ENCODE results near the gene TNFRSF13B.
"Not testable (repeated sequence)": the region's sequence is repeated elsewhere in the genome, so short reads cannot be mapped to it uniquely, and the experiment has no call there.

Gene TNFRSF13B

DNA sequence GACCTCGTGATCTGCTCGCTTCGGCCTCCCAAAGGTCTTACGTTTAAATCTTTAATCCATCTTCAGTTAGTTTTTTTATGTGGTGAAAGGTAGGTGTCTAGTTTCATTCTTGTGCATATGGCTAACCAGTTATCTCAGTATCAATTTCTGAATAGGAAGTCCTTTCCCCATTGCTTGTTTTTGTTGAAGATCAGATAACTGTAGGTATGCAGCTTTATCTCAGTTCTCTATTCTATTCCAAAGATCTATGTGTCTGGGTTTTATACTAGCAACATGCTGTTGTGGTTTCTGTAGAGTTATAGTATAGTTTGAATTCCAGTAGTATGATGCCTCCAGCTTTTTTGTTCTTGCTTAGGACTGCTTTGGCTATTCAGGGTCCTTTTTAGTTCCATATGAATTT, 65.2 kb downstream of the TNFRSF13B start:
- no peak for DNase-seq

DNA sequence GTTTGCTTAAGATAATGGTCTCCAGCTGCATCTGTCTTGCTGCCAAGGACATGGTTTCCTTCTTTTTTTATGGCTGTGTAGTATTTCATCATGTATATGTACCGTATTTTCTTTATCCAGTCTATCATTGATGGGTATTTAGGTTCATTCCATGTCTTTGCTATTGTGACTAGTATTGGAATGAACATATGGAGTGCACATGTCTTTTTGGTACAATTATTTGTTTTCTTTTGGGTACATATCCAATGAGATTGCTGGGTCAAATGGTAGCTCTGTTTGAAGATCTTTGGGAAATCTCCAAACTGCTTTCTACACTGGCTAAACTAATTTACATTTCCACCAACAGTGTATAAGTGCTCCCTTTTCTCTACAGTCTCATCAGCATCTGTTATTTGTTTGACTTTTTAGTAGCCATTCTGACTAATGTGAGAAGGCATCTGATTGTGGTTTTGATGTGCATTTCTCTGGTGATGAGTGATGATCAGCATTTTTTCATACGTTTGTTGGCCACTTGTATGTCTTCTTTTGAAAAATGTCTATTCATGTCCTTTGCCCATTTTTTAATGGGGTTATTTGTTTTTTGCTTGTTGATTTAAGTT, 66.2 kb downstream of the TNFRSF13B start:
- DNase-seq = no peak

DNA sequence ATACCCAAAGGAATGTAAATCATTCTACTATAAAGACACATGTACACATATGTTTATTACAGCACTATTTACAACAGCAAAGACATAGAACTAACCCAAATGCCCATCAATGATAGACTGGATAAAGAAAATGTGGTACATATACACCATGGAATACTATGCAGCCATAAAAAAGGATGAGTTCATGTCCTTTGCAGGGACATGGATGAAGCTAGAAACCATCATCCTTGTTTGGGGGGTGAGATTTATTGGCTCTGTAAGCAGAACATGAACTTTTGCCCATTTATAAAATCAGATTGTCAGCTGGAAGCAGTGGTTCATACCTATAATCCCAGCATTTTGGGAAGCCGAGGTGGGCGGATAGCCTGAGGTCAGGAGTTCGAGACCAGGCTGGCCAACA, 68.8 kb downstream of the TNFRSF13B start:
- not testable (repeated sequence) for DNase-seq

DNA sequence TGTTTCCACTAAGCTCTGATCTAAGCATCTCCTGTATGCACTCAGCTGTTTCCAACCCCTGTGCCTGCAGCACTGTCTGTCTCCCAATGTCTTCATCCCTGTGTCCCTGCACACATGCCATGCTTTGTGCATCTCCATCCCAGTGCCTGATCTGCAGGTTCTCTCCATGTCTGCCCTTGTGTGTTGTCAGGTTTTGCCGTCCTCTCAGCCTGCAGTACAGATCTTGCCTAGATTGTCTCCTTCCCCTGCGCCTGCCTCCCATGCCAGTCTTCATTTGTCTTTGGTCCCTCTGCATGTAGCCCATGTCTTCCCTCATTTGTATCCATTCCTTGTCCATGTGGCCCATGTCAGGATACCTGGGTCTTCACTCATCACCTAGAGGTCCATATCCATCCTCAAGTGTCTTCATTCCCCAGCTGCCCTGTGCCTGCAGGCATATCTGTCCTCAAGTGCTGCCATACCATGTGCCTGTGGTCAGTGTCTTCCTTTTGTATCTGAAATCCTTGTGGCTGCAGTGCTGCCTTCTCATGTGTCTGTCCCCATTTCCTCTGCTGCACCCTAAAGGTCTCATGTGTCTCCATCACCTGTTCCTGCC, 71.5 kb downstream of the TNFRSF13B start:
- DNase-seq = no peak

- not testable (repeated sequence) for DNase-seq
Measured at GRCh38 chr17:16897211-16897896, 74.6 kb downstream of the TNFRSF13B start.

DNA sequence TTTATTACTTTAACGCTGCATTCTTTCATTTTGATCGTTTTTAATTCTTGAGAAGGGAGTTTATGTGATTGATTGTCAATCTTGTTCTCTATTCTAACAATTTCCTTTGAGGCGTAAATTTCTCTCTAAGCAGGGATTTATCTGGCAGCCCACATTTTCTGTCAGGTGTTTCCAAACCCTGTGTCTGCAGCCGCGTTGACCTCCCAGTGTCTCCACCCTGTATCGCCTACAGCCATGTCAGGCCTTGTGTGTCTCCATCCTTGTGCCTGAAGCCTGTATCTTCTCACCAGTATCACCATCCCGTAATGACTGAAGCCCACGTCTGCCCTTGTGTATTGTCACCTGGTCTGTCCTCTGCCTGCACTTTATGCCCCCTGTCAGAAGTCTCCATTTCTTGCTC, 75.7 kb downstream of the TNFRSF13B start:
- not testable (repeated sequence) for DNase-seq

DNA sequence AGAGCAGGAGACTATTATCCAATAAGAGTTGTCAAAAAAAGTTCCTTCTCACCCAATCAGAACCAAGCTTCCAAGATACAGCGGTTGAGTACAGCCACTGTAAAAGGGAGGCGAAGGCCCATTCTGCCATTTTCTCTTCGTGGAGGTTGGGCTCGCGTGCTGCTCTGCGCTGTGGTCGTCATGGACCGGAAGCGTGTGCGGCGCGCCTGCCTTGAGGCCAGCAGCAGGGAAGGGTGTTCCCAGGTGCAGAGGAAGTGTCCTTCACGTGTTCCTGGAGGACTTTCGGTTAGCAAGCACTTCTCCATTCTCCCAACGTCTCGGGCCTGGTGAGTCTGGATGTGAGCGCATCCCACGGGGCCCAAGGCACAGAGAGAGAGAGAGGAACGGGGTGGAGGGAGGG, 78.4 kb downstream of the TNFRSF13B start:
- DNase-seq = not testable (repeated sequence)

DNA sequence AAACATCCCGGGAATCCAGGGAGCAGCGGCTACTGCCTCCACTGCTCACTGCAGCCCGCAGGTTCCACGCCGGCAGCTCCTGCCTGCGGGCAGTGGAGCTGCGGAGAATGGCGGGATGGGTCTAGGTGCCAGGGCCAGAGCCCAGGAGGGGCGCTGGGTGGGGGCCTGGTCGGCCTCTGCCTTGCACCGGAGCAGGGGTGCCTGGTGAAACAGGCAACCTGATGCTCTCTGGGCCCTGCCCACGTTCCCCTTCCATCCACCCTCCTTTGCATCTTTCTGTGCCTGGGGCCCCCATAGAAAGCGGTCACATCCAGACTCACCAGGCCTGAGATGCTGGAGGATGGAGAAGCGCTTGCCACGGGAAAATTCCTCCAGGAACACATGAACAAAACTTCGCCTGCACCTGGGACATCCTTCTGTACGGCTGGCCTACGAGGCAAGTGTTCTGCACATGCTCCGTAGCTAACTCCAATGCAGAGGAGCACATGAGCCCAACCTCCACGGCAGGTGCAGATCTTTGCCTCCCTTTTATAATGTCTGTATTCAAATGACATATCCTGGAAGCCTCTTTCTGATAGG, 79.0 kb downstream of the TNFRSF13B start:
- DNase-seq = not testable (repeated sequence)

DNA sequence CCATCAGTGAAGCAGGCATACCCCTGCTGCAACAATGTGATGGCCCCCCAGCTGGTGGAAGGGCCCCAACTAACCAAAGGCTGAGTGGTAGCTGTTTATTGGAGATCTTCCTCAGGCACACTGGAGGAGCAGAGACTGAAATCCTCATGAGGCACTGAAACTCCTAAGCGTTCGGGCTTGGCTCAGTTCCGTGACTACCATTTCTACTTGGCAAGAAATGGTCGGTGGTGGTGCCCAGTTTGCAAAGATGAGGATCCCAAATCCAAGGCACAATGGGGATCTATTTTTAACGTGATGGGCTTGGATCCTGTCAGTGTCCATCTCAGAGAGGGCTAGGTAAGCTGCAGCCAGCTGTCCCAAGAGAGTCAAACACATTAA, 82.8 kb downstream of the TNFRSF13B start:
- no peak for DNase-seq

Data from femur (tissue), 1 donor.